Fibroblast of skin of scalp (primary cell): Measurements from ENCODE around the gene SLC25A42. TPM values are rescaled to one million over a fixed set of nuclear protein-coding genes. Genes with fewer than 3 reads are reported as not detected.
"Not testable (repeated sequence)": the region's sequence is repeated elsewhere in the genome, so short reads cannot be mapped to it uniquely, and the experiment has no call there.

Source experiments
- DNase-seq: peaks from one replicate; pipeline ENCODE4 v3.0.0-alpha.2; 2013
- polyA plus RNA-seq, 2 experiments: library from polyadenylated mRNA; unstranded; fragments of 120-200 nt; gene quantifications; one replicate each; pipeline ENCODE4 v1.2.1, GENCODE V29; 2013; ENCODE audit not compliant: insufficient read length in 2 of 2

Gene SLC25A42, protein sequence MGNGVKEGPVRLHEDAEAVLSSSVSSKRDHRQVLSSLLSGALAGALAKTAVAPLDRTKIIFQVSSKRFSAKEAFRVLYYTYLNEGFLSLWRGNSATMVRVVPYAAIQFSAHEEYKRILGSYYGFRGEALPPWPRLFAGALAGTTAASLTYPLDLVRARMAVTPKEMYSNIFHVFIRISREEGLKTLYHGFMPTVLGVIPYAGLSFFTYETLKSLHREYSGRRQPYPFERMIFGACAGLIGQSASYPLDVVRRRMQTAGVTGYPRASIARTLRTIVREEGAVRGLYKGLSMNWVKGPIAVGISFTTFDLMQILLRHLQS
- 8.0 TPM for polyA plus RNA-seq (2013, experiment 1 of 2; ENCODE audit: insufficient read length)
- polyA plus RNA-seq (2013, experiment 2 of 2; ENCODE audit: insufficient read length): 7.9 TPM

DNA sequence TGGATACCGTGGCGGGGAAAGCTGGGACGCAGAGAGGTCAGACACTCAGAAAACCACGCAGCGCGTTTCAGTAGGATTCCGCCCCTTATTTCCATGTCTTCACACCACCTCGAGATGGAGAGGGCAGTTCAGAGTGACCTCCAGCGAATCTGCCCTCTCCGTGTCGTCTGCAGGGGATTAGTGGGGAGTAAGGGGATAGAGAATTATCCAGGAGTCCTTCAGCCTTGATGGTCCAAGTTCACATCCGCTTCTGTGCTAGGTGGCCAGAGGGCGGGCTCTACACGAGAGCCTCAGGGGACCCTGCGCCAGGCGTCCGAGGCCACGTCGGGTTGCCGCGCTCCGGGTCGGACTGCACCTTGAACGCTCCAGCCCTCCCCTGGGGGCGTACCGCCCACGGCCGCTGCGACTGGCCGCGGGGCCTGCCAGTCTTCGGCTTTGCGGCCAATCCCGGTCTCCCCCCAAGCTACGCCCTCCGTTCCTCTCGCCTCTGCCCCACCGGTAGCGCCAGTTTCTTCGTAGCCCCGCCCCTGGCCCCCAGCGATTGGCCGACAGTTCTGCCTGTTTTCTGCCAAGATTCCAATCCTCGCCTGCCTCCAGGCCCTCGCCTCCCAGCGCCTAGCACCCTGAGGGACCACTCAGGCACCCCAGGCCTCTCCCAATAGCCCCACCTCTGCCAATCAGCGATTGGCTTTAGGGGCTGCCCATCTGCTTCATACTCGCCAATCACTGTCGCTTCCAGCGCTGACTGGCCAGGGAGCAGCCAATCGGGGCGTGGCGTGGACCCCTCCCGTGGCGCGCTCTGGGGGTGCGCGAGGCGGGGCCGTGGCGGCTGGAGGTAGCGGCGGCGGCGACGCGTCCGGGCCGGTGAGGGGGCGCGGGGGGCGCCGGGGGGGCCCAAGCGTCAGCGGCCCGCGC is at the start of gene SLC25A42:
TSS of gene SLC25A42 (plus strand) at position 812 of the 915 bp plus-strand sequence. CDS start 32,131 bp downstream, outside the sequence.
- DNase-seq: peak; percentile 100

DNA sequence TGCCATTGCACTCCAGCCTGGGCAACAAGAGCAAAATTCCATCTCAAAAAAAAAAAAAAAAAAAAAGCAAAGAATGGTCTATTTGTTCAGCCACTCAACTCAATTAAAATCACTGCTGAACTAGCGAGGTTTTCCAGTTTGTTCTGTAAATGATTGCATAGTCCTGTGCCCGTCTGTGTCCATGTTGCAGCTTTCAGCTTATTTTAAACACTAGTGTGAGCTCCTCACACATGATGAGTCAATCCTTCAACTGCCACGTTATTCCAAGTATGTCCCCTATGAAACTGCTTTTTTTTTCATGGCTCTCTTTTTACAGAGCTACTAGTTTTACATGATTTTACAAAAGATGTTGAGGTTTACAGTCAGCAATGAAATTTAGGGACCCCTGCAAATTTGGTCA is 42.7 kb upstream of the SLC25A42 start:
- peak; percentile 67 for DNase-seq

DNA sequence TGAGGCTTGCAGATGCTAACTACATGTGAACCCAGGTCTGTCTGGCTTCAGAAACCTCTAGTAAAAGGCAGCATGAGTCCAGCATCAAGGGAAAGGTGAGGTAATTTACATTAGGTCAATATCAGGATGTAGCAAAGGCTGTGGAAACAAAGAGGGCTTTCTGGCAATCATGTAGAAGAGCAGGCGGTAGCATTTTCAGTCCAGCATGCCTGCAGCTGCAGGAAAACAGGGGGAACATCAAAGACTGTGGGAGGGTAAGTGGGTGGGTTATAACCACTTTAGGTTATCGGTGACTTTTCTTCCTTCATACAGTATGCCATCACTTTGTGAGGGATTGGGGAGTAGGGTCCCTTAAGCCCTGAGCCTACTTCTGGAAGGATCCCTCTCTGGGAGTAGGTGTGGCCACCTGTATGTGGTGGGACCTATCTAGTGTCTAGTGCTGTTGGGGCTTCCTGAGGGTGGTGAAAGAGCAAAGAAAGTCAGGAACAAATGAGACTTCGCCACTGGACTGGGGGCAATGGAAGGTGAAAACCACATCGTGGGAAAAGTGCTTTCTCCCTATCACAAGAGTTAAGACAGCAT is 41.3 kb upstream of the SLC25A42 start:
- no peak for DNase-seq

DNA sequence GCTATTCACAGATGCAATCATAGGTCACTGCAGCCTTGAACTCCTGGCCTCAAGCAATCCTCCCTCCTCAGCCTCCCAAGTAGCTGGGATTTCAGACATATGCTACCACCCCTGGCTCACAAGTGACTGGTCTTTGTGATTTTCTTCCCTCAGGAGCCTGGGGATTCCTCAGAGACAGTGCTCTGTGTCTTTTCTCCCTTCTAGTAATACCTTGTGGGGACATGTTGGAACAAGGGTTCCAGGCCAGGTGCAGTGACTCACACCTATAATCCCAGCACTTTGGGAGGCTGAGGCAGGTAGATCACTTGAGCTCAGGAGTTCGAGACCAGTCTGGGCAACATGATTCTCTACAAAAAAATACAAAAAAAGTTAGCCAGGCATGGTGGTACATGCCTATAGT is 40.4 kb upstream of the SLC25A42 start:
- not testable (repeated sequence) for DNase-seq

DNA sequence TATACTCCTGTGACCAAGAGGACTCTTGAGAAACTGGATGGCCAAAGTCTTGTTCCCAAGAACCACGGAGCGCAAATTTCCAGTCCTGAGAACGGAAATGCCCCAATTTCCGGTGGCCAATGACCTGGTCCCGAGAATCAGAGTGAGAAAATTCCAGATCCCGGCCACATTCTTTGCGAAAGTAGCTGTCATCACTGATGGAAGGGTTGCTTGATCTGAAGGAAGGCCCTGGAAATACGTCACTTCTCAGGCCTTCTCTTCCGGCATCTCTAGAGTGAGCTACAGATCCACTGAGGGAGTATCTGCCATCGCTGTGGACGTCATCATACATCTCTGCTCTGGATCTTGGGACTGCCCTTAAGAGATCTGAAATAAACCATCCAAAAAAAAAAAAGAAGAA is 37.9 kb upstream of the SLC25A42 start:
- DNase-seq: no peak

DNA sequence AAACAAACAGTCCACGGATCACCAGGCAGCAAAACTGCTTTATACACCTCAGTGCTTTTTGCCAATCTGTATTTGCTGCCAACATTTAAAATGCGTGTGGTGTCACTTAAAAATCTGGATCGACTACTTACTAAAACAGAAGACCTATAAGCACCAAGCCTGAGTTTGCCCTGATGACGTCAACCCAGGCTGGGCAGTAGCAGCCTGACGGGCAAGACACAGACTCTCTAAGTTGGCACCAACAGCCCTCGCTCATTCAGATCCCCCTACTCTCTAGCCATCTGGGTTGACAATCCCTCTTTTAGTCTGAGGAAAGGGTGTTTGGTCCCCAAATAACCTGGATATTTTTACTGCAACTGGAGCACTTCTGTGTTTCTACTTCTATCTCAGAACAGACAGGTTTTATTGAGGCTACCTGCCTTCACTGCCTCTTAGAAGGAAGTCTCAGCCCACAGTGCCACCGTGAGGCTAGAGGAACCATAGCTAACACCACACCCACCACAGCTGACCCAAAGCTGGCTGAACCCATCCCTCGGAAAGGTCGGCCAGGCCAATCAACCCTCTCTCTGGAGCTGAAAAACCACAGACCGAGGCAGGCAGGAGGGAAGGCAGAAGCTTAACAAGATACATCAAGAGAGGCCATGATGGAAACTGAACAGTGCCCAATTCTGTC is 37.4 kb upstream of the SLC25A42 start:
- no peak for DNase-seq

DNA sequence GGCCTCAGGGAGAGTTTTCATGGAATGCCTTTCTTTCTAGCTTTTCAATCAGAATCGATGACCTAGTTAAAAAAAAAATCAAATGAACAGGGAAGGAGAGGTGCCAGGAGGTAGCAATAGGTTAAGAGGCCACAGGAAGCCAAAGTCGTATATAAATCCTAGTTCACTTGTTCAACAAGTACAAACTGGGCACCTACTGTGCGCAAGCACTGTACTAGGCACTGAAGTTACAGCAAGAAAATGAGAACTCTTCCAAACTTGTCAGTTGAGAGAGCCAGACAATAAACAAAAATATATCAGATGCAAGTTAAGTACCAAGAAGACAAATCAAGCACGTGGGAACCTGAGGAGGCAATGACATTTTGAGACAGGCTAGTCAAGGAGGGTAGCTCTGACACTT is 36.6 kb upstream of the SLC25A42 start:
- no peak for DNase-seq

DNA sequence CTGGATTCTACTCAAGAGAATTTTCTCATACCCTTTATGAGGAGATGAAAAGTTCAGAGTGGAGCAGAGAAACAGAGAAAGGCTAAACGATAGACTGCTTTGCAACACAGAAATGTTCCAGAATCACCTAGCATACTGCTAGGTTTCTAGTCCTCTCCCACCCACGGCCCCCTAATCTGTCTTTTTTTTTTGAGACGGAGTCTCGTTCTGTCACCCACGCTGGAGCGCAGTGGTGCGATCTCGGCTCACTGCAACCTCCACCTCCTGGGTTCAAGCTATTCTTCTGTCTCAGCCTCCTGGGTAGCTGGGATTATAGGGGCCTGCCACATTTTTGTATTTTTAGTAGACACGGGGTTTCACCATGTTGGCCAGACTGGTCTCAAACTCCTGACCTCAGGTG is 35.3 kb upstream of the SLC25A42 start:
- no peak for DNase-seq

DNA sequence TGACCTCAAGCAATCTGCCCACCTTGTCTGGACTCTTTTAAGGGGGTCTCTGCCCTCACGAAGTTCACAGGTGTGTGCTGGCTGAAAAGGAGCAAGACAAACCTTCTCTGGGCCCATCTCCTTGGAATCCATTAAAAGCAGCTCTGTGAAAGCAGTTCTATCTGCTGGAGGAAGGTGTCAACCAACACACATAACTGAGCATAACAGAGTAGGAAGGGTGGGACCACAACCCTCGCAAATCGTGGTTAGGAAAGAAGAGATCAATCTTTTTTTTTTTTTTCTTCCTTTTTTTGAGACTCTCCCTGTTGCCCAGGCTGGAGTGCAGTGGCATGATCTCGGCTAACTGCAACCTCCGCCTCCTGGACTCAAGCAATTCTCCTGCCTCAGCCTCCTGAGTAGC is 31.9 kb upstream of the SLC25A42 start:
- no peak for DNase-seq

DNA sequence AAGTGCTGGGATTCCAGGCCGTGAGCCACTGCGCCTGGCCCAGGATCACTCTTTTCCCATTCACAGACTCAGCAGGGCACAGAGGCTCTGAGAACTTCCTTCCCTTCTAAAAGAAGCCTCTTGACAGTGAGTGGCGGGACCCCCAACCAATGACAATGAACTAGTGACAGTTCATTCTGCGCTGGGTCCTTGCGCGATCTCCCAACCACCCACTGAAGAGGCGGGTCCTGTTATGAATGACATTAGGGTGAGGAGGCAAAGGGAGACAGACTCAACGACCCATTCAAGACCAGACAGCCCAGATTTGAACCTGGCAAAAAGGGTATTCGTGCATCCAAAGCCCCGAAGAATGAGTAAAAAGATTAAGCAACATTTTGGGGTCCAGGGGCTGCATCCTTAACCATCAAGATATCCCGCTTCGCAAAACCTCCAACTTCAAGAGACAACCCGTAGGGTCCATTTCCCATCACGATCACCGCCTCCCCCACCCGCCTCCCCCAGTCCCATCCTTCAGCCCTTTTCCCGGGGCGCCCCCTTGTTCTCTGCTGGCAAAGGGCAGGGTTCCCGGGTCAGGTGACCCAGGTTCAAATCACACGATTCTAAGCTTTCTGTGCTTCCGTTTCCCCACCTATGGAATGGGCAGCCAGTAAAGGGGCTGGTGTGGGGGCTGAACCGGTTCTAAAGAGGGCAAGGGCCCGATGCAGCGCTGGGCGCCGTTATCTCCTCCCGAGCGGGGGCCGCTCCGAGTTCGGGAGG is 31.2 kb upstream of the SLC25A42 start:
- peak; percentile 98 for DNase-seq

DNA sequence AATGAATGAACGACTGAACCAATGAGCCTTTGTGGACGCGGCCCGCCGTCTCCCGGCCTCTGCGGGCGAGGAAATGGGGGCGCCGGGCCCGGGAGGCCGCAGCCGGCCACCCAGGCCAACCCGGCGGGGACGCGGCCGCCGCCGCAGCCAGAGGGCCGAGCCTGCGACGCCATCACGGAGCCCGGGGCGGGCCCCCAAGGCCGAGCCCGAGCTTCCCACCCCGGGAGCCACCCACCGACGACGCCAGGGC is 30.7 kb upstream of the SLC25A42 start:
- no peak for DNase-seq

DNA sequence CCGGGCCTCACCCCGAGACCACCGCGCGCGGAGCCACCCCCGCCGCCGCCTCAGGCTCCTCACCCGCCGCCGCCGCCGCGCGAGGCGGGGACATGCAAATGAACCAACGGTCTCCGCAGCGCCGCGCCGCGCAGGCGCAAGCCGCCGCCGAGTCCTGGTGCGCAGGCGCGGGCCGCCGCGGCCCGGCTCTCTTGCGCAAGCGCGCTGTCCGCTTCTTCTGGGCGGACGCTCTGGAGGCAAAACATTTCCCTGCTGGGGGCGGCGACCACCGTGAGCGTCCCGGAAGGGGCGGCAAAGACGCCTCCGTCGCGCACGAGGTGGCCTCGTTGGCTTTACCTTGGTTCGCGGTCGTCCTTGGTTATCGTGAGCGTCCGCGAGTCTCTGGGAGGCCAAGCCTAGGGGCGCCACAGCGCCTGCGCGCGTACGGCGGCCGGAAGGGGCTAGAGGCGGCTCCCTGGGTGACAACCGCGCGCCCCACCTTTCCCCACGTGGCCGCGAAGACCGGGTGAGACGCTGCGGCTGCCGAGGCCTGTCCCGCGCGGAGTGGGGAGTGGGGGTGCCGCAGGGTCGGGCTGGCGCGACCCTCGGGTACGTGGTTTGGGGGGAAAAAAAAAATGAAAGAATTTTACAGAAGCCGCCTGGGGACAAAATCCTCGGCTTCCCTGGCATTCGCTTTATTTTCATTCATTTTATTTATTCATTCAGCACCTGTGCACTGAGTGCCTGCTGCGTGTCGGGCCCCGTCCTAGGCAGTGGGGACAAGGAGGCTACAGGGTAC is 30.2 kb upstream of the SLC25A42 start, which contains the start of the genes ARMC6 and SUGP2:
TSS of gene ARMC6 (plus strand) at position 178 of the 778 bp plus-strand sequence. CDS start 607 bp downstream, outside the sequence.
TSS of gene SUGP2 (minus strand) at position 92 of the 778 bp plus-strand sequence. CDS start 2,446 bp downstream, outside the sequence.
- peak; percentile 87 for DNase-seq

DNA sequence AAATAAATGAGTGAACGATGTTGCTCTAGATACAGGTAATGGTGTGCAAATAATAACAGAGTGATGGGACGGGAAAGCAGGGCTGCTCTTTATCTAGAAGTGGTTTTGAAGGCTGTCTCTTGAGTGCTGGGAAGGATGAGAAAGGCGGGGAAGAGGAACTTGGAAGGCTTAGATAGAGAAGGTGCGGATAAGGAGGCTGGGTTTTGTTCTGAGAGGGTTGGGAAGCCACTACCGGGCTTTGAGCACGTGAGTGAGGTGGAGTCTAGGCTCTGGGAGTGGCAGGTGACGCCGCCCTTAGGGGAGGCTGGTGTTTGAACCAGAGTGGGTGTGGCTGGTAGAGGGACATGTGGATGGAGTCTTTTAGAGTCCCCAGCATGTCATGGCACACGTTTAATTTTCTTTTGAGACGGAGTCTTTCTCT is 29.6 kb upstream of the SLC25A42 start:
- peak; percentile 61 for DNase-seq

DNA sequence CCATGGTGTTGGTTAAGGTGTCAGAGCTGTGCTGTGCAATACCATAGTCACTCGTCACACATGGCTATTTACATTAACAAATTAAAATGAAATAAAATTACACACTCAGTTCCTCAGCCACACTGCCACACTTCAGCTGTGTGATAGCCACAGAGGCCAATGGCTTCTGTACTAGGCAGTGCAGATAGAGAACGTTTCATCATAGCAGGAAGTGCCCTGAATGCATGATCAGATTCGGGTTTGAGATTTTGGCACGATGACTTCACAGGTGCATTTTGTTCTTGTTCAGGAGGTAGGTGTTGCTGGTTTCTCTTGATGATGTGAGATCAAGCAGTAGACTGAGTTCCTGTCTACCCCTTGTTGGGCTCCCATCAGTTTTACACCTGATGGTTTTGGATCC is 23.9 kb upstream of the SLC25A42 start:
- DNase-seq: no peak

DNA sequence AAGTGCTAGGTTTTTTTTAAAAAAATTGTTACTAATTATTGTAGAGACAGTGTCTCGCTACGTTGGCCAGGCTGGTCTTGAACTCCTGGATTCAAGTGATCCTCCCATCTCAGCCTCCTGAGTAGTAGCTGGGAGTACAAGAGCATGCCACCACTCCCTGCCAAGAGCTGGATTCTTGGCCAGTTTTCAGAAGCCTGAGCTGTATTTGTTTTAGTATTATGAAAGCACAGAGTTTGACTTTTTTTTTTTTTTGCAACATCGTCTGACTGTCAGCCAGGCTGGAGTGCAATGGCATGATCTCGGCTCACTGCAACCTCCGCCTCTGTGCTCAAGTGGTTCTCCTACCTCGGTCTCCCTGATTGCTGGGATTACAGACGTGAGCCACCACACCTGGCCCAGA is 23.4 kb upstream of the SLC25A42 start:
- peak; percentile 77 for DNase-seq

DNA sequence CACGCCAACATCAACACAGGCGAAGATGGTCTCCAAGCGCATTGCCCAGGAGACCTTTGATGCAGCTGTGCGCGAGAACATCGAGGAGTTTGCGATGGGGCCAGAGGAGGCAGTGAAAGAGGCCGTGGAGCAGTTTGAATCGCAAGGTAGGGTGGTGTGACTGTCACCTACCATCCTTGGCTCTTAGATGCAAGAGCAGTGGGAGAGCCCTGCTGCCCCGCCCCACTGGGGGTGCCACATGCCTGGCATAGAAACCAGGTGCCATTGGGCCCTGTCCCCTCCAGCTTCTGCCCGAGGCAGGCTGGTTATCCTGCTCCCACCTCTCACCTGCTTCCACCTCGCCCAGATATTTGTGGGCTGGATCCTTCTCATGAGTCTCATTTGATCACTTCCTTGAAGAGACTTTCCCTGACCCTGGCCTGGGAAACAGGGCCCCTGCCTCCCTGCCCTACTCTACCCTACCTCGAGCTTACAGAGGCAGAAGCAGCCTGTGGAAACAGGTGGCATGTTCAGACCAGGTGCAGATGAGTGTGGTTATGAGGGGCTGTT is 21.0 kb upstream of the SLC25A42 start:
- DNase-seq: no peak

DNA sequence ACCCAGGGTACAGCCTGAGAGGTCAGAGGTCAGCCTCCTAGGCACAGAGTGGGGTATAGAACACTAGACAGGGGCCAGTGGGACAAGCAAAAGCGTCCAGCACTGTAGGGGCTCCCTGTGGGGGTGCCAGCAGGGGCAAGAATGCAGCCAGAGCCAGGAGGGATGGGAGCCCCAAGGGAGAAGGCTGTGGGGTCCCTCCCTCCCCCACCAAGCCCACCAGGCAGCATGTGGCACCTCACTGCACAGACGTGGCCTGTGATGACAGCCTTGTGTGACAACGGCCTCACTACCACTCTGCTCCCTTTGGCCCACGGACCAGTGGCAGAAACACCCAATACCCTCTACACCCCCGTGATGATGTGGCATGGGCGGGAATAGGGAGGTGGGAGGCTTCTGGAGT is 20.3 kb upstream of the SLC25A42 start:
- no peak for DNase-seq

DNA sequence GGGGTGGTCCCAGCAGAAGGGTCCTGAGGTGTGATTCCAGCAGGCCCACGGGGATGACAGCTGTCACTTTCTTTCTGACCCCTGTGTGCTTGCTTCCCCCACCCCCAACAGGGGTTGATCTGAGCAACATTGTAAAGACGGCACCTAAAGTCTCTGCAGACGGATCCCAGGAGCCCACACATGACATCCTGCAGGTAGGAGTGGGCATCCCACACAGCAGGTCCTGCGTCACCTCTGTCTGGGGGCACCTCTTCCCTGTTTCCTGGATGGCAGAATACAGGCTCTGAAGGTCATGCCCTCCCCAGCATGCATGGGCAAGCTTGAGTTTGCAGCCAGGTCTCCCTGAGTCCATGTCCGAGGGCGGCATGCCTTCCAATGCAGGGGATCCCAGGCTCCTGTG is 19.9 kb upstream of the SLC25A42 start:
- no peak for DNase-seq

DNA sequence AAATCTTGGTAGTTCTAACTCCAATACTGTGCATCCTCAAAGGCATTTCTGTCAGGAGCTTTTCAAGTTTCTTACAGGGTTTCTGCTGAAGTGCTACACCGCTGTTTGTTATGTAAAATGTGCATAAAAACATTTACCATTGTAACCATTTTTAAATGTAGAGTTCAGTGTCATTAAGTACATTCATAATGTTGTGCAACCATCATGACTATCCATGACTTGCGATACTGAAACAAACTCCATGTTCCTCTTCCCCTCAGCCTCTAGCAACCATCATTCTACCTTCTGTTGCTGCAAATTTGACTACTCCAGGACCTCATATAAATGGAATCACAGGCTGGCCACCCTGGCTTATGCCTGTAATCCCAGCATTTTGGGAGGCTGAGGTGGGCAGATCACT is 14.4 kb upstream of the SLC25A42 start:
- DNase-seq: no peak

DNA sequence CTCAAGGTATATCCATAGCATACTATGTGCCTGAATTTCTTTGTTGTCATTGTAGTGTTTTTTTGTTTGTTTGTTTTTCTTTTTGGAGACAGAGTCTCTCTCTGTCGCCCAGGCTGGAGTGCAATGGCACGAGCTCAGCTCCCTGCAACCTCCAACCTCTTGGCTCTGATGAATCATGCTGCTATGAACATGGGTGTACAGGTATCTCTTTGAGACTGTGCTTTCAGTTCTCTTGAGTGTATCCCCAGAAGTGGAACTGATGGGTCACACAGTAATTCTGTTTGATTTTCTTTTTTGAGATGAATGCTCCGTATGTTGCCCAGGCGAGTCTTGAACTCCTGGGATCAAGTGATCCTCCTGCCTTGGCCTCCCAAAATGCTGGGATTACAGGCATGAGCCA is 13.7 kb upstream of the SLC25A42 start:
- DNase-seq: no peak

DNA sequence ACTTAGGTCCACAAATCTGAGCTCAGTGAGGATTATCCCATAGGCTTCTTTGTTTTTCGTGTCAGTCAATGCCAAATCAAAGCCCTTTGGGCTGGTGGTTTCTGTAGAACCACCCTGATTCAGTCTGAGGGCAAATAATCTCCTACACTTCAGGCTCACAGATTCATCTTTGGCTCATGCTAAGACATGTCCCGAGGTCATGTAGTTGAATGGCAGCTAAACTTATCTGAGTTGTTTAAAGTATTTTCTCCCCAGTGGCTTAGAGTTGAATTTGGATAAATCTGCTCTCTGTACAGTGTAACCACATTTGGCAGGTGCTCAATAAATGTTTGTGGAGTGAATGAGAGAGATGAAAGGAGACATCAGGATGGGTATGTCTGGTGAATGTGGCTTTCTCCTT is 13.1 kb upstream of the SLC25A42 start:
- no peak for DNase-seq
